HL-60 (cell line): ENCODE results near the gene CBR4.

Source experiments
- DNase-seq, 2 experiments: peaks; one replicate each; pipeline ENCODE4 v3.0.0-alpha.2; 2010 to 2020; ENCODE audit warnings: low read depth in 1 of 2, low spot score in 1 of 2
- H3K27ac ChIP-seq: fragments of 250-450 bp; sonication (Bioruptor Pico); replicated peaks from 2 replicates; pipeline ENCODE4 v1.5.1; 2020; ENCODE audit warnings: mild to moderate bottlenecking, moderate library complexity
- H3K27me3 ChIP-seq: fragments of 250-450 bp; sonication (Bioruptor Pico); 2 replicates; pipeline ENCODE4 v1.5.1; 2021; ENCODE audit warnings: mild to moderate bottlenecking, moderate library complexity; ENCODE audit not compliant: insufficient read depth, poor library complexity, severe bottlenecking
- H3K4me3 ChIP-seq: replicated peaks from 2 replicates; pipeline ENCODE4 v1.5.1; 2011; ENCODE audit warnings: mild to moderate bottlenecking, control low read depth, low read length; ENCODE audit not compliant: insufficient read depth
- GABPA ChIP-seq: IDR thresholded peaks from 2 replicates; pipeline ENCODE4 v1.6.1; 2012; ENCODE audit warnings: low read depth
- POLR2AphosphoS5 ChIP-seq: IDR thresholded peaks from 2 replicates; pipeline ENCODE4 v1.6.1; 2012; ENCODE audit warnings: low read depth
- SPI1 ChIP-seq: IDR thresholded peaks from 2 replicates; pipeline ENCODE4 v1.6.1; 2012; ENCODE audit warnings: low read depth, mild to moderate bottlenecking, borderline replicate concordance
- TF ChIP-seq, protein P1 (sequence below): IDR thresholded peaks from one replicate; pipeline ENCODE4 v1.5.1; 2011; ENCODE audit warnings: low read length, control low read depth, inconsistent platforms; ENCODE audit not compliant: insufficient read depth
- TF ChIP-seq, protein P2 (sequence below): IDR thresholded peaks from 2 replicates; pipeline ENCODE4 v1.6.1; 2012; ENCODE audit warnings: low read depth; ENCODE audit not compliant: insufficient replicate concordance

Gene CBR4

GRCh38 chr4:169054879-169055278 lies 44.8 kb upstream of the CBR4 start:
- no peaks in the 10 kb centered on the region for H3K27me3 ChIP-seq
- no peak for DNase-seq
- TF ChIP-seq, protein P1, sequence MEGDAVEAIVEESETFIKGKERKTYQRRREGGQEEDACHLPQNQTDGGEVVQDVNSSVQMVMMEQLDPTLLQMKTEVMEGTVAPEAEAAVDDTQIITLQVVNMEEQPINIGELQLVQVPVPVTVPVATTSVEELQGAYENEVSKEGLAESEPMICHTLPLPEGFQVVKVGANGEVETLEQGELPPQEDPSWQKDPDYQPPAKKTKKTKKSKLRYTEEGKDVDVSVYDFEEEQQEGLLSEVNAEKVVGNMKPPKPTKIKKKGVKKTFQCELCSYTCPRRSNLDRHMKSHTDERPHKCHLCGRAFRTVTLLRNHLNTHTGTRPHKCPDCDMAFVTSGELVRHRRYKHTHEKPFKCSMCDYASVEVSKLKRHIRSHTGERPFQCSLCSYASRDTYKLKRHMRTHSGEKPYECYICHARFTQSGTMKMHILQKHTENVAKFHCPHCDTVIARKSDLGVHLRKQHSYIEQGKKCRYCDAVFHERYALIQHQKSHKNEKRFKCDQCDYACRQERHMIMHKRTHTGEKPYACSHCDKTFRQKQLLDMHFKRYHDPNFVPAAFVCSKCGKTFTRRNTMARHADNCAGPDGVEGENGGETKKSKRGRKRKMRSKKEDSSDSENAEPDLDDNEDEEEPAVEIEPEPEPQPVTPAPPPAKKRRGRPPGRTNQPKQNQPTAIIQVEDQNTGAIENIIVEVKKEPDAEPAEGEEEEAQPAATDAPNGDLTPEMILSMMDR, result no peak
- no peak overlapping the region for H3K4me3 ChIP-seq
- H3K27ac ChIP-seq, result no peak overlapping the region

DNA sequence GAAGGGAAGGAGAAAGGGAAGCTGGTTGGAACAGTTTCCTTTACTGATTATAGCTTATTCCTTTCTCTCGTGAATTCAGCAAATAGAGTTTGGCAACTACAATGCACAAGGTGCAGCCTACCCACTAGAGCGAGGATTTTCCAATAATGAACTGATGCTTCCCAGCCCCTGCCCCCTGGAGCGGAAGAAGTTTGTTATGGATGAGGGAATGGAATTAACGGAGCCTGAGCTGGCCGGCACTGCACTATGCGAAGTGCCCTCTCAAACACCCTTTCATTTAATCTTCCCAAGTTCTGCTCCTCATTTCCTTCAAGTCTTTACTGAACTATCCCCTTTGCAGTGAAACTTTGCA lies 42.5 kb upstream of the CBR4 start:
- Histone ChIP-seq H3K27ac (no peak overlapping the region), H3K4me3 (no peak overlapping the region), H3K27me3 (no peaks in the 10 kb centered on the region)
- TF ChIP-seq, protein P2, sequence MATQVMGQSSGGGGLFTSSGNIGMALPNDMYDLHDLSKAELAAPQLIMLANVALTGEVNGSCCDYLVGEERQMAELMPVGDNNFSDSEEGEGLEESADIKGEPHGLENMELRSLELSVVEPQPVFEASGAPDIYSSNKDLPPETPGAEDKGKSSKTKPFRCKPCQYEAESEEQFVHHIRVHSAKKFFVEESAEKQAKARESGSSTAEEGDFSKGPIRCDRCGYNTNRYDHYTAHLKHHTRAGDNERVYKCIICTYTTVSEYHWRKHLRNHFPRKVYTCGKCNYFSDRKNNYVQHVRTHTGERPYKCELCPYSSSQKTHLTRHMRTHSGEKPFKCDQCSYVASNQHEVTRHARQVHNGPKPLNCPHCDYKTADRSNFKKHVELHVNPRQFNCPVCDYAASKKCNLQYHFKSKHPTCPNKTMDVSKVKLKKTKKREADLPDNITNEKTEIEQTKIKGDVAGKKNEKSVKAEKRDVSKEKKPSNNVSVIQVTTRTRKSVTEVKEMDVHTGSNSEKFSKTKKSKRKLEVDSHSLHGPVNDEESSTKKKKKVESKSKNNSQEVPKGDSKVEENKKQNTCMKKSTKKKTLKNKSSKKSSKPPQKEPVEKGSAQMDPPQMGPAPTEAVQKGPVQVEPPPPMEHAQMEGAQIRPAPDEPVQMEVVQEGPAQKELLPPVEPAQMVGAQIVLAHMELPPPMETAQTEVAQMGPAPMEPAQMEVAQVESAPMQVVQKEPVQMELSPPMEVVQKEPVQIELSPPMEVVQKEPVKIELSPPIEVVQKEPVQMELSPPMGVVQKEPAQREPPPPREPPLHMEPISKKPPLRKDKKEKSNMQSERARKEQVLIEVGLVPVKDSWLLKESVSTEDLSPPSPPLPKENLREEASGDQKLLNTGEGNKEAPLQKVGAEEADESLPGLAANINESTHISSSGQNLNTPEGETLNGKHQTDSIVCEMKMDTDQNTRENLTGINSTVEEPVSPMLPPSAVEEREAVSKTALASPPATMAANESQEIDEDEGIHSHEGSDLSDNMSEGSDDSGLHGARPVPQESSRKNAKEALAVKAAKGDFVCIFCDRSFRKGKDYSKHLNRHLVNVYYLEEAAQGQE, result no peak
- DNase-seq, result no peak

GRCh38 chr4:169051761-169052593 lies 41.9 kb upstream of the CBR4 start:
- TF ChIP-seq SPI1 (no peak), POLR2AphosphoS5 (no peak)
- DNase-seq, result no peak
- Histone ChIP-seq H3K27me3 (no peaks in the 10 kb centered on the region), H3K27ac (no peak overlapping the region), H3K4me3 (no peak overlapping the region)

GRCh38 chr4:169050881-169051760 lies 41.1 kb upstream of the CBR4 start:
- no peaks in the 10 kb centered on the region for H3K27me3 ChIP-seq
- H3K27ac ChIP-seq, result no peak overlapping the region
- no peak for DNase-seq
- TF ChIP-seq POLR2AphosphoS5 (no peak), GABPA (no peak), SPI1 (no peak)
- TF ChIP-seq, protein P2, result no peak
- TF ChIP-seq, protein P1, result no peak
- no peak overlapping the region for H3K4me3 ChIP-seq
